Measurements from ENCODE around the gene WDR26.

WDR26 gene

GRCh38 chr1:224343679-224344078 lies 90.9 kb downstream of the WDR26 start:
- TF ChIP-seq TCF12 (IDR thresholded peaks at IDR 0.05; ENCODE audit: low read depth), result no peak
- TF ChIP-seq TEAD4 (IDR thresholded peaks at IDR 0.05), result no peak
- no peak for TF ChIP-seq NFIC (IDR thresholded peaks at IDR 0.05)
- TF ChIP-seq TAF1 (IDR thresholded peaks at IDR 0.05; ENCODE audit: low read depth), result no peak
- TF ChIP-seq USF1 (IDR thresholded peaks at IDR 0.05), result no peak
- no peak for TF ChIP-seq FOXM1 (IDR thresholded peaks at IDR 0.05; ENCODE audit: borderline replicate concordance, low read depth)
- TF ChIP-seq RAD21 (IDR thresholded peaks at IDR 0.05; ENCODE audit: low read depth), result no peak
- TF ChIP-seq EP300 (IDR thresholded peaks at IDR 0.05; ENCODE audit: borderline replicate concordance), result no peak
- TF ChIP-seq MAX (IDR thresholded peaks at IDR 0.05), result no peak
- TF ChIP-seq CEBPB (IDR thresholded peaks at IDR 0.05), result no peak
- TF ChIP-seq EGR1 (IDR thresholded peaks at IDR 0.05), result no peak
- TF ChIP-seq CREB1 (IDR thresholded peaks at IDR 0.05; ENCODE audit: low read depth), result no peak
- no peak for TF ChIP-seq YY1 (IDR thresholded peaks at IDR 0.05; ENCODE audit: low read depth)

- no peak for TF ChIP-seq EP300 (IDR thresholded peaks at IDR 0.05; ENCODE audit: borderline replicate concordance)
- no peak for TF ChIP-seq EGR1 (IDR thresholded peaks at IDR 0.05)
- TF ChIP-seq USF1 (IDR thresholded peaks at IDR 0.05), result no peak
- no peak for TF ChIP-seq CREB1 (IDR thresholded peaks at IDR 0.05; ENCODE audit: low read depth)
- TF ChIP-seq TEAD4 (IDR thresholded peaks at IDR 0.05), result no peak
These were observed 95.1 kb downstream of the WDR26 start for GRCh38 chr1:224339442-224340033.

GRCh38 chr1:224338150-224338838 lies 96.3 kb downstream of the WDR26 start:
- TF ChIP-seq TEAD4 (IDR thresholded peaks at IDR 0.05) (no peak), CEBPB (IDR thresholded peaks at IDR 0.05) (peak; percentile 32; the same call in 1 of the 2 replicates)
